Measurements from ENCODE around the gene NEO1. TPM values are rescaled to one million over a fixed set of nuclear protein-coding genes. Genes with fewer than 3 reads are reported as not detected.
"Not testable (repeated sequence)": the region's sequence is repeated elsewhere in the genome, so short reads cannot be mapped to it uniquely, and the experiment has no call there.

NEO1 gene
- total RNA-seq, 2 donors from 2014 or later = 108 to 130 TPM

GRCh38 chr15:73165435-73165834 is 113.2 kb downstream of the NEO1 start:
- H3K9ac ChIP-seq (ENCODE audit: low read depth in 2 of 2, low read length in 2 of 2) = no peak overlapping the region
- H3K27ac ChIP-seq = no peak overlapping the region

GRCh38 chr15:73165844-73166243 is 113.6 kb downstream of the NEO1 start:
- Histone ChIP-seq H3K9me3 (no peaks in the 10 kb centered on the region), H3K4me1 (no peaks in the 10 kb centered on the region), H3K9ac (ENCODE audit: low read depth in 2 of 2, low read length in 2 of 2) (no peak overlapping the region), H3K36me3 (no peaks in the 10 kb centered on the region), H3K27me3 (no peaks in the 10 kb centered on the region), H3K27ac (no peak overlapping the region), H3K4me3 (no peak overlapping the region)
- DNase-seq = no peak
- intact Hi-C loops (cut with DNase I) = no loop called here
- TF ChIP-seq CTCF (IDR thresholded peaks at IDR 0.05) = no peak

More at GRCh38 chr15:73165435-73165834, 113.2 kb downstream of the NEO1 start:
- no peaks in the 10 kb centered on the region for H3K27me3 ChIP-seq
- no peaks in the 10 kb centered on the region for H3K36me3 ChIP-seq
- no peak overlapping the region for H3K4me3 ChIP-seq
- TF ChIP-seq CTCF (IDR thresholded peaks at IDR 0.05) = no peak
- H3K4me1 ChIP-seq = no peaks in the 10 kb centered on the region
- intact Hi-C loops (cut with DNase I) = no loop called here
- H3K9me3 ChIP-seq = no peaks in the 10 kb centered on the region
- no peak for DNase-seq

- H3K27me3 ChIP-seq; H3K4me3 ChIP-seq; H3K9me3 ChIP-seq; H3K27ac ChIP-seq; H3K9ac ChIP-seq (ENCODE audit: low read depth in 2 of 2, low read length in 2 of 2); H3K36me3 ChIP-seq; DNase-seq; intact Hi-C loops (cut with DNase I); H3K4me1 ChIP-seq: not testable (repeated sequence)
Measured at GRCh38 chr15:73166711-73167110, 114.4 kb downstream of the NEO1 start.

- intact Hi-C loops (cut with DNase I) = no loop called here
- no peak for DNase-seq
- Histone ChIP-seq H3K4me3 (no peak overlapping the region), H3K4me1 (no peaks in the 10 kb centered on the region), H3K36me3 (no peaks in the 10 kb centered on the region), H3K27me3 (no peaks in the 10 kb centered on the region), H3K9me3 (no peaks in the 10 kb centered on the region), H3K27ac (no peak overlapping the region), H3K9ac (ENCODE audit: low read depth in 2 of 2, low read length in 2 of 2) (no peak overlapping the region)
- TF ChIP-seq CTCF (IDR thresholded peaks at IDR 0.05) = no peak
Measured at GRCh38 chr15:73168487-73168886, 116.2 kb downstream of the NEO1 start.

- H3K9me3 ChIP-seq = no peaks in the 10 kb centered on the region
- H3K9ac ChIP-seq (ENCODE audit: low read depth in 2 of 2, low read length in 2 of 2) = no peak overlapping the region
- H3K4me1 ChIP-seq = no peaks in the 10 kb centered on the region
- no peak overlapping the region for H3K27ac ChIP-seq
- H3K36me3 ChIP-seq = no peaks in the 10 kb centered on the region
- TF ChIP-seq CTCF (IDR thresholded peaks at IDR 0.05) = no peak
- no peak for DNase-seq
- H3K27me3 ChIP-seq = no peaks in the 10 kb centered on the region
- no peak overlapping the region for H3K4me3 ChIP-seq
- intact Hi-C loops (cut with DNase I) = no loop called here
Measured at GRCh38 chr15:73171711-73172110, 119.4 kb downstream of the NEO1 start.

GRCh38 chr15:73172508-73172907 is 120.2 kb downstream of the NEO1 start:
- Histone ChIP-seq H3K9me3 (no peaks in the 10 kb centered on the region), H3K27ac (no peak overlapping the region), H3K4me1 (no peaks in the 10 kb centered on the region), H3K27me3 (no peaks in the 10 kb centered on the region), H3K9ac (ENCODE audit: low read depth in 2 of 2, low read length in 2 of 2) (no peak overlapping the region), H3K4me3 (no peak overlapping the region), H3K36me3 (no peaks in the 10 kb centered on the region)
- DNase-seq = no peak
- no peak for TF ChIP-seq CTCF (IDR thresholded peaks at IDR 0.05)
- intact Hi-C loops (cut with DNase I) = no loop called here

Data from colonic mucosa (tissue), 4 donors.